ENCODE measurements around the gene CD200R1L.

CD200R1L gene

GRCh38 chr3:112767777-112768176 lies 78.9 kb downstream of the CD200R1L start:
- no peak for DNase-seq (ENCODE audit: low read depth, low spot score)

- DNase-seq (ENCODE audit: low read depth, low spot score): no peak
Observed at GRCh38 chr3:112767177-112767576, 79.5 kb downstream of the CD200R1L start.
